Smooth muscle cell of trachea (primary cell): ENCODE results near the gene SLC12A9. TPM values are rescaled to one million over a fixed set of nuclear protein-coding genes. Genes with fewer than 3 reads are reported as not detected.

Experiments
- total RNA-seq: library from RNA; depleted of rRNA; stranded (reverse); fragments of >200 nt; gene quantifications from 2 replicates; pipeline ENCODE4 v1.2.1, GENCODE V29; 2014

Gene SLC12A9
- 17.9 and 29.9 TPM in 2 replicates for total RNA-seq

GRCh38 chr7:100852048-100852872 lies at the start of gene SLC12A9:
Gene SLC12A9, plus strand, starts transcription at chr7:100852713. Its CDS starts 1,485 bp downstream, at chr7:100854198.

GRCh38 chr7:100827330-100828226 lies 24.9 kb upstream of the SLC12A9 start, which contains the start of gene EPHB4:
Gene EPHB4, minus strand, starts transcription at chr7:100827523. Its CDS starts 493 bp downstream, at chr7:100827030.

GRCh38 chr7:100867040-100867775 lies 14.7 kb downstream of the SLC12A9 start, which contains the start of gene TRIP6:
Gene TRIP6, plus strand, starts transcription at chr7:100867387. Its CDS starts 111 bp downstream, at chr7:100867498.

GRCh38 chr7:100874577-100875355 lies 22.3 kb downstream of the SLC12A9 start, which contains the start of gene SRRT:
Gene SRRT, plus strand, starts transcription at chr7:100875103. Its CDS starts 488 bp downstream, at chr7:100875591.

GRCh38 chr7:100888988-100889750 lies 36.7 kb downstream of the SLC12A9 start, which contains the start of gene UFSP1:
Gene UFSP1, minus strand, starts transcription at chr7:100889715. Its CDS starts 444 bp downstream, at chr7:100889271.

GRCh38 chr7:100895701-100895955 lies 43.1 kb downstream of the SLC12A9 start, which contains the start of gene ACHE:
Gene ACHE, minus strand, starts transcription at chr7:100895888. Its CDS starts 1,656 bp downstream, at chr7:100894232.

Other genes starting within 250 kb of the SLC12A9 start
- 7.1 and 7.9 TPM in 2 replicates for gene MOSPD3, start 240.2 kb upstream of the SLC12A9 start, total RNA-seq
- 0.33 TPM in 1 of 2 replicates, not detected in the other for gene TFR2, start 211.2 kb upstream of the SLC12A9 start, total RNA-seq
- not detected in 2 replicates for gene ACTL6B, start 196.3 kb upstream of the SLC12A9 start, total RNA-seq
- 113 and 118 TPM in 2 replicates for gene GNB2, start 179.0 kb upstream of the SLC12A9 start, total RNA-seq
- 20.4 and 23.5 TPM in 2 replicates for gene GIGYF1, start 158.5 kb upstream of the SLC12A9 start, total RNA-seq
- 31.4 and 40.1 TPM in 2 replicates for gene POP7, start 146.6 kb upstream of the SLC12A9 start, total RNA-seq
- gene EPO, start 132.2 kb upstream of the SLC12A9 start, total RNA-seq = not detected in 2 replicates
- not detected in 2 replicates for gene ZAN, start 119.1 kb upstream of the SLC12A9 start, total RNA-seq
- gene EPHB4, start 25.2 kb upstream of the SLC12A9 start, total RNA-seq = 37.7 and 64.2 TPM in 2 replicates
- 102 and 103 TPM in 2 replicates for gene TRIP6, start 14.7 kb downstream of the SLC12A9 start, total RNA-seq
- 40.3 and 54.1 TPM in 2 replicates for gene SRRT, start 22.4 kb downstream of the SLC12A9 start, total RNA-seq
- gene UFSP1, start 37.0 kb downstream of the SLC12A9 start, total RNA-seq = 3.9 and 10.4 TPM in 2 replicates
- 2.2 TPM in 1 of 2 replicates, not detected in the other for gene ACHE, start 43.2 kb downstream of the SLC12A9 start, total RNA-seq
- gene MUC3A, start 96.8 kb downstream of the SLC12A9 start, total RNA-seq = not detected in 2 replicates
- 0.50 and 0.87 TPM in 2 replicates for gene MUC12, start 116.9 kb downstream of the SLC12A9 start, total RNA-seq
- gene MUC17, start 167.4 kb downstream of the SLC12A9 start, total RNA-seq = under 0.01 TPM in 1 of 2 replicates, not detected in the other
- 14.7 and 24.5 TPM in 2 replicates for gene TRIM56, start 232.8 kb downstream of the SLC12A9 start, total RNA-seq